ENCODE data around the gene C1orf21.

C1orf21 gene

DNA sequence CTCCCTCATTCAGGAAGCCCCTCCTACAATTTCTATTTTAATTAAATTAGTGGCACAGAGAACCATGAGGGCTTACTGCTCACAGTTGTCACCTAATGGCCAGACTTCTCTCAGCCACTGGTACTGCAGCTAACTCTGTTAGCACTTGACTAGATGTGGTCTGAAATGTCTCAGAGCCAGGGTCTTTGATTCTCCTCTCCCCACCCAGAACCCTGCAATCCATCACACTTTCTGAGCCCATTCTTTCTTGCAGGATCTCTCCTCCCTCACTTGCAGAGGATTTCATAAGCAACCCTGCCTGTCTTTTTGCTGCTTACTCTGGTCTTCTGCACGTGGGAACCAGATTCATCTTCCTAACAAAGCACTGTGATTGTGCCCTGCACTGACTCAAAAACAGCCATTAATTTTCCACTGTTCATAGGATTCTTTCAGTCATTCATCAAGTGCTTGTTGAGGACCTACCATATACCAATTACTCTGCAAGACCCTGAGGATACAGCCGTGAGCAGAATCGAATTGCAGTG, 259.4 kb downstream of the C1orf21 start:
- Histone ChIP-seq H2AK5ac (ENCODE audit: low read length, severe bottlenecking) (no peak overlapping the region), H2AFZ (ENCODE audit: low read depth, low read length) (no peak overlapping the region), H3K27me3 (ENCODE audit: control insufficient read depth in 1 of 2, insufficient read depth in 1 of 2, low read length in 2 of 2) (peaks cover 6 to 16% of the 10 kb centered on the region in 2 experiments), H2BK5ac (ENCODE audit: low read depth, low read length, poor library complexity, severe bottlenecking) (no peak overlapping the region), H3K4me3 (ENCODE audit: insufficient read depth in 1 of 2, low read depth in 1 of 2, low read length in 2 of 2) (no peak overlapping the region), H3K23ac (ENCODE audit: low read length in 2 of 2) (no peak overlapping the region), H3K9me3 (ENCODE audit: control insufficient read depth, low read length) (no peaks in the 10 kb centered on the region), H2BK12ac (ENCODE audit: low read length in 2 of 2) (no peak overlapping the region), H3K36me3 (ENCODE audit: control insufficient read depth in 1 of 2, insufficient read depth in 2 of 2, low read depth in 1 of 2, low read length in 2 of 2) (no peaks in the 10 kb centered on the region), H3K4ac (ENCODE audit: low read depth in 1 of 2, low read length in 2 of 2) (no peak overlapping the region), H3K79me1 (replicated peaks; ENCODE audit: low read length, poor library complexity, severe bottlenecking) (no peaks in the 10 kb centered on the region), H3K18ac (ENCODE audit: low read depth in 1 of 2, low read length in 2 of 2) (peak overlapping the region in 1 of 2 experiments; percentile 63), H3K4me2 (ENCODE audit: low read length, poor library complexity, severe bottlenecking) (no peak overlapping the region), H2BK15ac (ENCODE audit: low read depth, poor library complexity, severe bottlenecking) (no peak overlapping the region), H3K9ac (ENCODE audit: low read length) (no peak overlapping the region), H3K27ac (ENCODE audit: low read length, poor library complexity, severe bottlenecking) (no peak overlapping the region), H2BK120ac (ENCODE audit: low read depth, low read length) (no peak overlapping the region), H4K8ac (ENCODE audit: low read length) (no peak overlapping the region), H3K14ac (ENCODE audit: low read length in 2 of 2) (no peak overlapping the region), H4K91ac (ENCODE audit: low read length) (no peak overlapping the region), H3K4me1 (ENCODE audit: control insufficient read depth, insufficient read depth, low read depth, low read length) (no peaks in the 10 kb centered on the region)
- DNase-seq, result no peak
- WGBS, result 71% methylated on average over 3 of the region's 3 CpGs

GRCh38 chr1:184646824-184647223, 260.0 kb downstream of the C1orf21 start:
- Histone ChIP-seq H2BK120ac (ENCODE audit: low read depth, low read length) (no peak overlapping the region), H3K27ac (ENCODE audit: low read length, poor library complexity, severe bottlenecking) (no peak overlapping the region), H3K9me3 (ENCODE audit: control insufficient read depth, low read length) (no peaks in the 10 kb centered on the region), H3K36me3 (ENCODE audit: control insufficient read depth in 1 of 2, insufficient read depth in 2 of 2, low read depth in 1 of 2, low read length in 2 of 2) (no peaks in the 10 kb centered on the region), H4K91ac (ENCODE audit: low read length) (peak overlapping the region; percentile 6), H3K4me1 (ENCODE audit: control insufficient read depth, insufficient read depth, low read depth, low read length) (no peaks in the 10 kb centered on the region), H4K8ac (ENCODE audit: low read length) (no peak overlapping the region), H3K4me3 (ENCODE audit: insufficient read depth in 1 of 2, low read depth in 1 of 2, low read length in 2 of 2) (no peak overlapping the region), H2BK15ac (ENCODE audit: low read depth, poor library complexity, severe bottlenecking) (no peak overlapping the region), H3K14ac (ENCODE audit: low read length in 2 of 2) (peak overlapping the region in 1 of 2 experiments; percentile 82), H3K23ac (ENCODE audit: low read length in 2 of 2) (no peak overlapping the region), H2BK5ac (ENCODE audit: low read depth, low read length, poor library complexity, severe bottlenecking) (no peak overlapping the region), H3K18ac (ENCODE audit: low read depth in 1 of 2, low read length in 2 of 2) (peak overlapping the region in 1 of 2 experiments; percentile 63), H3K79me1 (replicated peaks; ENCODE audit: low read length, poor library complexity, severe bottlenecking) (no peaks in the 10 kb centered on the region), H3K9ac (ENCODE audit: low read length) (no peak overlapping the region), H3K27me3 (ENCODE audit: control insufficient read depth in 1 of 2, insufficient read depth in 1 of 2, low read length in 2 of 2) (peaks cover 6 to 12% of the 10 kb centered on the region in 2 experiments), H2AFZ (ENCODE audit: low read depth, low read length) (no peak overlapping the region), H2BK12ac (ENCODE audit: low read length in 2 of 2) (peak overlapping the region in 1 of 2 experiments; percentile 50), H3K4ac (ENCODE audit: low read depth in 1 of 2, low read length in 2 of 2) (peak overlapping the region in 1 of 2 experiments; percentile 13), H2AK5ac (ENCODE audit: low read length, severe bottlenecking) (no peak overlapping the region), H3K4me2 (ENCODE audit: low read length, poor library complexity, severe bottlenecking) (no peak overlapping the region)
- DNase-seq, result no peak
- WGBS, result 99% methylated on average over 3 of the region's 3 CpGs

DNA sequence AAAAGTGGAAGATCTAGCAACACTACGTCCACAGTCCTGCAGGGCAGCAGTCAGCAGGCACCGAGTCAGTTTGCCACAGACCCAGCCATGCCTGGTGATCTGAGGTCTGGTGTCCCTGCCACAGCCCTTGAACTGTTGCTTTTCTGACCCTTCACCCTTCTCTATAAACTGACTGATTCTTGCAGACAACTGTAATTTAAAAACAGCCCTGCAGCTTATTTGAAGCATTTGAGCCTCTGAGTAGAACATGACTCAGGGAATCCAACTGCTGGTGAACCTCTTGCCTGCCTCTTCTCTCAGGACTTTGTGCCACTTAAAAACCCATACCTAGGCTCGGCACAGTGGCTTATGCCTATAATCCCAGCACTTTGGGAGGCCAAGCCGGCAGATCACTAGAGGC, 260.6 kb downstream of the C1orf21 start:
- Histone ChIP-seq H3K4ac (ENCODE audit: low read depth in 1 of 2, low read length in 2 of 2) (no peak overlapping the region), H3K27me3 (ENCODE audit: control insufficient read depth in 1 of 2, insufficient read depth in 1 of 2, low read length in 2 of 2) (peaks cover 6 to 12% of the 10 kb centered on the region in 2 experiments), H2BK12ac (ENCODE audit: low read length in 2 of 2) (no peak overlapping the region), H2AK5ac (ENCODE audit: low read length, severe bottlenecking) (no peak overlapping the region), H3K14ac (ENCODE audit: low read length in 2 of 2) (no peak overlapping the region), H3K23ac (ENCODE audit: low read length in 2 of 2) (no peak overlapping the region), H2BK120ac (ENCODE audit: low read depth, low read length) (no peak overlapping the region), H3K79me1 (replicated peaks; ENCODE audit: low read length, poor library complexity, severe bottlenecking) (no peaks in the 10 kb centered on the region), H2BK5ac (ENCODE audit: low read depth, low read length, poor library complexity, severe bottlenecking) (no peak overlapping the region), H2AFZ (ENCODE audit: low read depth, low read length) (no peak overlapping the region), H3K9me3 (ENCODE audit: control insufficient read depth, low read length) (peaks cover 4% of the 10 kb centered on the region), H3K9ac (ENCODE audit: low read length) (no peak overlapping the region), H2BK15ac (ENCODE audit: low read depth, poor library complexity, severe bottlenecking) (no peak overlapping the region), H4K8ac (ENCODE audit: low read length) (no peak overlapping the region), H3K4me3 (ENCODE audit: insufficient read depth in 1 of 2, low read depth in 1 of 2, low read length in 2 of 2) (no peak overlapping the region), H3K36me3 (ENCODE audit: control insufficient read depth in 1 of 2, insufficient read depth in 2 of 2, low read depth in 1 of 2, low read length in 2 of 2) (no peaks in the 10 kb centered on the region), H3K18ac (ENCODE audit: low read depth in 1 of 2, low read length in 2 of 2) (no peak overlapping the region), H3K4me1 (ENCODE audit: control insufficient read depth, insufficient read depth, low read depth, low read length) (no peaks in the 10 kb centered on the region), H3K27ac (ENCODE audit: low read length, poor library complexity, severe bottlenecking) (no peak overlapping the region), H3K4me2 (ENCODE audit: low read length, poor library complexity, severe bottlenecking) (no peak overlapping the region), H4K91ac (ENCODE audit: low read length) (no peak overlapping the region)
- peak; percentile 32 for DNase-seq
- WGBS, result 87% methylated on average over 4 of the region's 4 CpGs

- no peak overlapping the region for H2BK120ac ChIP-seq (ENCODE audit: low read depth, low read length)
- H3K18ac ChIP-seq (ENCODE audit: low read depth in 1 of 2, low read length in 2 of 2), result no peak overlapping the region
- H3K36me3 ChIP-seq (ENCODE audit: control insufficient read depth in 1 of 2, insufficient read depth in 2 of 2, low read depth in 1 of 2, low read length in 2 of 2), result no peaks in the 10 kb centered on the region
- H2BK12ac ChIP-seq (ENCODE audit: low read length in 2 of 2), result no peak overlapping the region
- H3K4me2 ChIP-seq (ENCODE audit: low read length, poor library complexity, severe bottlenecking), result no peak overlapping the region
- no peak overlapping the region for H3K27ac ChIP-seq (ENCODE audit: low read length, poor library complexity, severe bottlenecking)
- H3K27me3 ChIP-seq (ENCODE audit: control insufficient read depth in 1 of 2, insufficient read depth in 1 of 2, low read length in 2 of 2), result peaks cover 6 to 11% of the 10 kb centered on the region in 2 experiments
- no peak overlapping the region for H2BK5ac ChIP-seq (ENCODE audit: low read depth, low read length, poor library complexity, severe bottlenecking)
- no peaks in the 10 kb centered on the region for H3K79me1 ChIP-seq (replicated peaks; ENCODE audit: low read length, poor library complexity, severe bottlenecking)
- H2AK5ac ChIP-seq (ENCODE audit: low read length, severe bottlenecking), result no peak overlapping the region
- no peak overlapping the region for H3K23ac ChIP-seq (ENCODE audit: low read length in 2 of 2)
- no peak for DNase-seq
- no peak overlapping the region for H2AFZ ChIP-seq (ENCODE audit: low read depth, low read length)
- no peak overlapping the region for H4K91ac ChIP-seq (ENCODE audit: low read length)
- no peak overlapping the region for H3K9ac ChIP-seq (ENCODE audit: low read length)
- no peak overlapping the region for H3K4ac ChIP-seq (ENCODE audit: low read depth in 1 of 2, low read length in 2 of 2)
- H3K4me1 ChIP-seq (ENCODE audit: control insufficient read depth, insufficient read depth, low read depth, low read length), result no peaks in the 10 kb centered on the region
- H3K4me3 ChIP-seq (ENCODE audit: insufficient read depth in 1 of 2, low read depth in 1 of 2, low read length in 2 of 2), result no peak overlapping the region
- peaks cover 6% of the 10 kb centered on the region for H3K9me3 ChIP-seq (ENCODE audit: control insufficient read depth, low read length)
- WGBS, result 97% methylated on average over 3 of the region's 4 CpGs
- H2BK15ac ChIP-seq (ENCODE audit: low read depth, poor library complexity, severe bottlenecking), result no peak overlapping the region
- H3K14ac ChIP-seq (ENCODE audit: low read length in 2 of 2), result no peak overlapping the region
- no peak overlapping the region for H4K8ac ChIP-seq (ENCODE audit: low read length)
Observed at GRCh38 chr1:184648160-184648855, 261.5 kb downstream of the C1orf21 start.
